Esophagus muscularis mucosa (tissue), 4 donors: Measurements from ENCODE around the gene CDC20.

Experiments used
- CTCF ChIP-seq, 3 experiments: fragments of 200-600 bp in 2 of 3; fragments of 450-650 bp in 1 of 3; sonication (generic) in 2 of 3; IDR thresholded peaks; one replicate each; pipeline ENCODE4 v1.5.1; 2017 to 2019; ENCODE audit warnings: antibody characterized with exemption in 3 of 3, mild to moderate bottlenecking in 2 of 3, moderate library complexity in 1 of 3
- EP300 ChIP-seq: sonication (generic); formaldehyde crosslinking; IDR thresholded peaks from one replicate; pipeline ENCODE4 v1.6.1; 2017; ENCODE audit warnings: antibody characterized with exemption
- POLR2A ChIP-seq: fragments of 450-650 bp; IDR thresholded peaks from one replicate; pipeline ENCODE4 v1.6.1; 2017; ENCODE audit warnings: antibody characterized with exemption, moderate library complexity, mild to moderate bottlenecking, low read depth

- TF ChIP-seq POLR2A: no peak
- TF ChIP-seq CTCF (IDR thresholded peaks at IDR 0.05): no peak
- TF ChIP-seq EP300: no peak
Observed at GRCh38 chr1:43321331-43321891, 37.4 kb upstream of the CDC20 start.
